ENCODE results near the gene TMEM51.

GRCh38 chr1:15113146-15113545 is 40.4 kb upstream of the TMEM51 start:
- TF ChIP-seq EZH2 (IDR thresholded peaks at IDR 0.05; ENCODE audit: insufficient read depth, low read length), result no peak
- TF ChIP-seq CTCF (IDR thresholded peaks at IDR 0.05; ENCODE audit: insufficient read depth, low read depth, low read length), result no peak

Measured in astrocyte (in vitro differentiated cells and primary cell).